K562 (cell line): ENCODE measurements around the gene PGLYRP1. TPM values are rescaled to one million over a fixed set of nuclear protein-coding genes. Genes with fewer than 3 reads are reported as not detected.

ENCODE experiments used
- ATAC-seq: fragments of 200-7000 bp; cut with Tn5 transposase; 3 replicates; pipeline ENCODE4 v1.9.1; 2020; ENCODE audit warnings: moderate library complexity
- BruUV-seq: library from RNA; stranded (reverse); fragments of 400-500 nt; replicated peaks from 2 replicates; lab custom pipeline; 2021; lab: Mats Ljungman, UMichigan
- CTCF ChIA-PET: fragments of 300-600 bp; formaldehyde crosslinking; extraction: SDS; loops from one replicate; lab custom pipeline; 2021; ENCODE audit warnings: low intra/inter-chr PET ratio; lab: Yijun Ruan, JAX
- POLR2A ChIA-PET: fragments of 300-600, 350-650 bp; sonication (Branson Sonifier 250); formaldehyde crosslinking; extraction: SDS; loops from one replicate; lab custom pipeline; 2021; ENCODE audit warnings: antibody characterized with exemption, inconsistent platforms; lab: Yijun Ruan, JAX
- DNase-seq, 4 experiments: peaks; one replicate each; pipeline versions ENCODE4 v3.0.0 to v3.0.0-alpha.2; 2011 to 2018; ENCODE audit warnings: low spot score in 3 of 4, mixed read lengths in 3 of 4; ENCODE audit errors: extremely low read depth in 1 of 4
- FAIRE-seq: peaks from 2 replicates; lab custom pipeline; 2011; peaks lifted over from hg19 to GRCh38; lab: Jason Lieb, UNC
- H2AFZ ChIP-seq: 2 replicates; pipeline ENCODE4 v1.6.0; 2011; ENCODE audit warnings: low read depth, low read length, control low read depth, inconsistent platforms
- H3K27ac ChIP-seq: fragments of 200-600 bp; 3 replicates; pipeline ENCODE4 v1.8.0; 2011; ENCODE audit warnings: low read depth, mild to moderate bottlenecking, control low read depth, inconsistent platforms, low read length, moderate library complexity, mixed read lengths; ENCODE audit errors: extremely low read depth
- H3K27me3 ChIP-seq, 2 experiments: fragments of 300-600 bp in 1 of 2; 2 replicates in 1 of 2; 3 replicates in 1 of 2; pipeline versions ENCODE4 v1.6.0 to v1.8.0; 2011; ENCODE audit warnings: inconsistent platforms in 2 of 2, low read length in 2 of 2, mild to moderate bottlenecking in 1 of 2, mixed read lengths in 1 of 2, moderate library complexity in 1 of 2; ENCODE audit not compliant: control insufficient read depth in 2 of 2, insufficient read depth in 2 of 2
- H3K36me3 ChIP-seq: fragments of 300-600 bp; 3 replicates; pipeline ENCODE4 v1.8.0; 2011; ENCODE audit warnings: mild to moderate bottlenecking, low read length, inconsistent platforms; ENCODE audit not compliant: control insufficient read depth, insufficient read depth
- H3K4me1 ChIP-seq, 2 experiments: fragments of 200-600 bp in 1 of 2; replicated peaks in 1 of 2; 2 replicates in 1 of 2; 3 replicates in 1 of 2; pipeline versions ENCODE4 v1.5.1 to v1.8.0; 2011; ENCODE audit warnings: inconsistent platforms in 2 of 2, low read length in 2 of 2, mild to moderate bottlenecking in 1 of 2, mixed read lengths in 1 of 2, moderate library complexity in 1 of 2; ENCODE audit not compliant: control insufficient read depth in 2 of 2, insufficient read depth in 2 of 2
- H3K4me2 ChIP-seq: 2 replicates; pipeline ENCODE4 v1.6.1; 2011; ENCODE audit warnings: low read length, control low read depth, inconsistent platforms, mixed read lengths; ENCODE audit not compliant: insufficient read depth
- H3K4me3 ChIP-seq: fragments of 200-600 bp; sonication (generic), shearing (Covaris generic); 2 replicates; pipeline ENCODE4 v1.5.1; 2016; ENCODE audit warnings: control low read depth, inconsistent platforms
- H3K79me2 ChIP-seq: fragments of 200-600 bp; 3 replicates; pipeline ENCODE4 v1.8.0; 2011; ENCODE audit warnings: low read length, inconsistent platforms; ENCODE audit not compliant: control insufficient read depth, insufficient read depth
- H3K9ac ChIP-seq, 2 experiments: 2 replicates each; pipeline versions ENCODE4 v1.6.0 to v1.6.1; 2011; ENCODE audit warnings: low read depth in 2 of 2, low read length in 2 of 2, control low read depth in 1 of 2, inconsistent platforms in 1 of 2, mild to moderate bottlenecking in 1 of 2, mixed read lengths in 1 of 2; ENCODE audit not compliant: insufficient read depth in 1 of 2
- H3K9me1 ChIP-seq: one replicate; pipeline ENCODE4 v1.6.0; 2011; ENCODE audit warnings: inconsistent platforms, mild to moderate bottlenecking, low read length, moderate library complexity; ENCODE audit not compliant: control insufficient read depth, insufficient read depth
- H3K9me3 ChIP-seq: replicated peaks from 2 replicates; pipeline ENCODE4 v1.5.1; 2011; ENCODE audit warnings: low read depth, low read length, inconsistent platforms; ENCODE audit not compliant: control insufficient read depth, insufficient read depth
- H4K20me1 ChIP-seq: replicated peaks from 2 replicates; pipeline ENCODE4 v1.6.1; 2011; ENCODE audit warnings: low read length, inconsistent platforms, mixed read lengths; ENCODE audit not compliant: control insufficient read depth, insufficient read depth
- ATF2 ChIP-seq: sonication (generic); formaldehyde crosslinking; IDR thresholded peaks from 2 replicates; pipeline ENCODE4 v1.8.1; 2022; ENCODE audit warnings: missing genetic modification reagents
- CBX3 ChIP-seq, 2 experiments: IDR thresholded peaks; 1 replicate in 1 of 2; 2 replicates in 1 of 2; pipeline ENCODE4 v1.6.1; 2012; ENCODE audit warnings: inconsistent platforms in 2 of 2, low read length in 2 of 2, borderline replicate concordance in 1 of 2, control low read depth in 1 of 2
- HMBOX1 ChIP-seq: sonication (generic); IDR thresholded peaks from 2 replicates; pipeline ENCODE4 v1.6.1; 2016
- MTA3 ChIP-seq: fragments of 450-650 bp; formaldehyde crosslinking; IDR thresholded peaks from 2 replicates; pipeline ENCODE4 v1.6.1; 2017; ENCODE audit warnings: mild to moderate bottlenecking, borderline replicate concordance
- PKNOX1 ChIP-seq: fragments of 450-650 bp; IDR thresholded peaks from 2 replicates; pipeline ENCODE4 v1.6.1; 2016
- POLR2AphosphoS2 ChIP-seq: IDR thresholded peaks from 2 replicates; pipeline ENCODE4 v1.6.1; 2012; ENCODE audit warnings: low read length, improper control_type of control experiment
- PTRF ChIP-seq: fragments of 450-650 bp; IDR thresholded peaks from 2 replicates; pipeline ENCODE4 v1.6.1; 2016; ENCODE audit warnings: mild to moderate bottlenecking, missing genetic modification characterization, missing compliant biosample characterization
- RBM34 ChIP-seq: fragments of 200-400 bp; formaldehyde crosslinking; IDR thresholded peaks from 2 replicates; pipeline ENCODE4 v1.6.1; 2018; ENCODE audit warnings: low read length, borderline replicate concordance; ENCODE audit not compliant: insufficient read depth
- RERE ChIP-seq: sonication (generic); formaldehyde crosslinking; IDR thresholded peaks from 2 replicates; pipeline ENCODE4 v1.8.0; 2023; ENCODE audit warnings: missing genetic modification reagents, mild to moderate bottlenecking, borderline replicate concordance
- TRIM25 ChIP-seq: fragments of 450-650 bp; IDR thresholded peaks from 2 replicates; pipeline ENCODE4 v1.7.0; 2016; ENCODE audit warnings: borderline replicate concordance
- ZNF134 ChIP-seq: fragments of 250-450 bp; sonication (Bioruptor Pico); conservative IDR thresholded peaks from 2 replicates; pipeline ENCODE4 v1.4.0; 2020
- ZNF354B ChIP-seq: fragments of 250-450 bp; sonication (Bioruptor Pico); IDR thresholded peaks from 2 replicates; pipeline ENCODE4 v1.4.0; 2020
- WGBS: fragments of 100-300 bp; shearing (Covaris generic); methylation state at CpG from one replicate; pipeline ENCODE4 v1.1.6; 2016; ENCODE audit warnings: low coverage, mixed read lengths; ENCODE audit not compliant: insufficient coverage; ENCODE audit errors: missing lambda C conversion rate; 5-methylcytosine and 5-hydroxymethylcytosine counted together
- in situ Hi-C: fragments of 300-500 bp; cut with MboI; formaldehyde crosslinking; loops from 4 replicates; pipeline ENCODE4 v1.15.0; 2018; ENCODE audit warnings: inconsistent platforms, mixed read lengths
- intact Hi-C: fragments of 100-400 bp; cut with micrococcal nuclease; formaldehyde crosslinking; loops from 2 replicates; pipeline ENCODE4 v1.14.2; 2022
- polyA plus RNA-seq, 8 experiments: library from polyadenylated mRNA; depleted of rRNA in 4 of 8; stranded (reverse) in 5 of 8; unstranded in 3 of 8; fragments of >200 nt; fragmentation: Nextera tagmentation in 2 of 8; fragmentation: Illumina TruSeq in 1 of 8; extraction: Ambion mirVana in 2 of 8; extraction: Trizol in 1 of 8; gene quantifications; 2 replicates each; pipeline versions ENCODE4 v1.2.1 to v1.2.3, GENCODE V29; 2011 to 2014; ENCODE audit warnings: inconsistent platforms in 1 of 8, missing spikeins in 1 of 8
- total RNA-seq, 7 experiments: library from RNA; depleted of rRNA in 6 of 7; stranded (reverse); fragments of >200 nt in 6 of 7; fragmentation: Illumina TruSeq in 2 of 7; extraction: Trizol in 2 of 7; gene quantifications; 2 replicates each; pipeline versions ENCODE4 v1.2.1 to v1.2.3, GENCODE V29; 2011 to 2021; ENCODE audit warnings: low replicate concordance in 1 of 7

PGLYRP1 gene
- total and polyA plus RNA-seq, 9 of the 15 experiments (the other 6 are each of a cell fraction or from before 2014, with no cell fraction given), result not detected

GRCh38 chr19:46060012-46060411 is 37.2 kb upstream of the PGLYRP1 start:
- Histone ChIP-seq H3K79me2 (no peaks in the 10 kb centered on the region), H3K4me2 (no peak overlapping the region), H4K20me1 (no peaks in the 10 kb centered on the region), H2AFZ (no peak overlapping the region), H3K27me3 (0 out of 5 replicates have a peak, but pooled peaks cover 0 to 4% of the 10 kb centered on the region in 2 experiments), H3K4me3 (no peak overlapping the region), H3K9me1 (no peaks in the 10 kb centered on the region), H3K9ac (no peak overlapping the region), H3K9me3 (no peaks in the 10 kb centered on the region; the same call in 1 of the 2 replicates), H3K36me3 (no peaks in the 10 kb centered on the region), H3K27ac (no peak overlapping the region), H3K4me1 (no peaks in the 10 kb centered on the region)
- DNase-seq (no peak), ATAC-seq (no peak), FAIRE-seq (no peak)
- ChIA-PET POLR2A (interaction anchor here (0.6 kb wide), 1 partner anchor 81 kb away, joined by 3 read pairs; no protein-coding TSS in a partner anchor), CTCF (no interaction called here)
- in situ Hi-C loops, result no loop called here
- intact Hi-C loops, result no loop called here
- WGBS, result 2% methylated on average over 2 of the region's 2 CpGs
- BruUV-seq, result no TSS peak
- no peak for TF ChIP-seq ATF2 (CRISPR knock-in tag)
- TF ChIP-seq TRIM25, result no peak
- TF ChIP-seq RERE (CRISPR knock-in tag), result no peak
- TF ChIP-seq RBM34, result no peak
- TF ChIP-seq CBX3 (IDR thresholded peaks at IDR 0.05; ENCODE audit: borderline replicate concordance in 1 of 2, low read length in 2 of 2), result no peak
- TF ChIP-seq HMBOX1, result no peak
- TF ChIP-seq PKNOX1, result no peak
- no peak for TF ChIP-seq ZNF134 (CRISPR knock-in tag)
- TF ChIP-seq ZNF354B (CRISPR knock-in tag), result no peak
- TF ChIP-seq PTRF (tag), result no peak
- no peak for TF ChIP-seq POLR2AphosphoS2
- TF ChIP-seq MTA3, result no peak
